Panc1 (cell line): ENCODE results near the gene SPHKAP. TPM values are rescaled to one million over a fixed set of nuclear protein-coding genes. Genes with fewer than 3 reads are reported as not detected.
A peak's percentile ranks its signal among the peaks of the same experiment; 100 is the strongest.

Experiments used
- ATAC-seq: fragments of 200-7000 bp; cut with Tn5 transposase; 2 replicates; pipeline ENCODE4 v1.9.1; 2020; ENCODE audit warnings: mild to moderate bottlenecking, moderate library complexity
- BruUV-seq: library from RNA; stranded (reverse); fragments of 400-500 nt; replicated peaks from 2 replicates; lab custom pipeline; 2021; lab: Mats Ljungman, UMichigan
- CTCF ChIA-PET: fragments of 300-600 bp; sonication (Branson Sonifier 250); formaldehyde crosslinking; loops from one replicate; lab custom pipeline; 2022; ENCODE audit warnings: antibody characterized with exemption; lab: Charles Lee
- POLR2A ChIA-PET: fragments of 300-600 bp; sonication (Branson Sonifier 250); formaldehyde crosslinking; loops from one replicate; lab custom pipeline; 2022; ENCODE audit warnings: antibody characterized with exemption; lab: Charles Lee
- DNase-seq: peaks from one replicate; pipeline ENCODE4 v3.0.0-alpha.2; 2010; ENCODE audit warnings: low read depth, low spot score
- H3K27ac ChIP-seq: 2 replicates; pipeline ENCODE4 v1.5.1; 2011; ENCODE audit warnings: mild to moderate bottlenecking, low read length, inconsistent platforms
- H3K27me3 ChIP-seq: fragments of 200-500 bp; sonication (Bioruptor generic); 2 replicates; pipeline ENCODE4 v1.6.0; 2014; ENCODE audit warnings: low read length, inconsistent platforms; ENCODE audit not compliant: control insufficient read depth, insufficient read depth
- H3K36me3 ChIP-seq: fragments of 200-500 bp; sonication (Bioruptor generic); 2 replicates; pipeline ENCODE4 v1.5.1; 2014; ENCODE audit warnings: inconsistent platforms, mild to moderate bottlenecking, low read length, moderate library complexity; ENCODE audit not compliant: control insufficient read depth, insufficient read depth
- H3K4me1 ChIP-seq: 2 replicates; pipeline ENCODE4 v1.5.1; 2011; ENCODE audit warnings: inconsistent platforms, mild to moderate bottlenecking, low read length, moderate library complexity; ENCODE audit not compliant: control insufficient read depth, insufficient read depth
- H3K4me3 ChIP-seq, 2 experiments: 2 replicates each; pipeline ENCODE4 v1.5.1; 2011 to 2012; ENCODE audit warnings: low read depth in 2 of 2, low read length in 2 of 2, mild to moderate bottlenecking in 2 of 2, inconsistent platforms in 1 of 2, moderate library complexity in 1 of 2
- H3K9me3 ChIP-seq: fragments of 200-500 bp; sonication (Bioruptor generic); 2 replicates; pipeline ENCODE4 v1.5.1; 2014; ENCODE audit warnings: low read depth, mild to moderate bottlenecking, inconsistent platforms, low read length, moderate library complexity; ENCODE audit not compliant: control insufficient read depth, insufficient read depth
- CTCF ChIP-seq: fragments of 450-650 bp; IDR thresholded peaks from 2 replicates; pipeline ENCODE4 v1.5.1; 2017; ENCODE audit warnings: mild to moderate bottlenecking
- POLR2AphosphoS5 ChIP-seq: IDR thresholded peaks from 2 replicates; pipeline ENCODE4 v1.6.1; 2012; ENCODE audit warnings: mild to moderate bottlenecking, low read depth, low read length, moderate library complexity
- SIN3A ChIP-seq: IDR thresholded peaks from 2 replicates; pipeline ENCODE4 v1.6.1; 2012; ENCODE audit warnings: low read depth, mild to moderate bottlenecking, low read length, moderate library complexity, borderline replicate concordance; ENCODE audit not compliant: insufficient read depth
- TCF7L2 ChIP-seq: IDR thresholded peaks from 2 replicates; pipeline ENCODE4 v1.6.1; 2011; ENCODE audit warnings: mild to moderate bottlenecking, low read depth, low read length, inconsistent platforms
- in situ Hi-C: cut with HindIII; loops from 2 replicates; pipeline ENCODE4 v1.10.0; 2016; ENCODE audit warnings: low sequenced_read_pairs, low pct_unique_long_range_greater_than_20kb
- intact Hi-C: fragments of 100-400 bp; cut with micrococcal nuclease; formaldehyde crosslinking; loops from one replicate; pipeline ENCODE4 v1.10.0; 2022; ENCODE audit not compliant: unreplicated experiment
- total RNA-seq: library from RNA; stranded (reverse); gene quantifications from one replicate; pipeline ENCODE4 v1.2.1, GENCODE V29; 2021; ENCODE audit not compliant: unreplicated experiment
- TF ChIP-seq, protein P1 (sequence below), 2 experiments: IDR thresholded peaks; 2 replicates each; pipeline ENCODE4 v1.6.1; 2011 to 2012; ENCODE audit warnings: low read depth in 2 of 2, control low read depth in 1 of 2, low read length in 1 of 2, mild to moderate bottlenecking in 1 of 2, moderate library complexity in 1 of 2; ENCODE audit not compliant: insufficient read depth in 1 of 2

SPHKAP gene
- total RNA-seq, 1 experiment from 2014 or later: not detected

GRCh38 chr2:228040995-228041394 lies 140.5 kb downstream of the SPHKAP start:
- Histone ChIP-seq H3K27ac (no peak overlapping the region), H3K4me3 (no peak overlapping the region), H3K27me3 (no peaks in the 10 kb centered on the region), H3K9me3 (no peaks in the 10 kb centered on the region), H3K36me3 (no peaks in the 10 kb centered on the region), H3K4me1 (no peaks in the 10 kb centered on the region)
- ChIA-PET POLR2A (no interaction called here), CTCF (no interaction called here)
- intact Hi-C loops (no loop called here), in situ Hi-C loops (no loop called here)
- no peak for ATAC-seq
- BruUV-seq: no TSS peak
- no peak for TF ChIP-seq TCF7L2
- no peak for TF ChIP-seq SIN3A
- TF ChIP-seq, protein P1, sequence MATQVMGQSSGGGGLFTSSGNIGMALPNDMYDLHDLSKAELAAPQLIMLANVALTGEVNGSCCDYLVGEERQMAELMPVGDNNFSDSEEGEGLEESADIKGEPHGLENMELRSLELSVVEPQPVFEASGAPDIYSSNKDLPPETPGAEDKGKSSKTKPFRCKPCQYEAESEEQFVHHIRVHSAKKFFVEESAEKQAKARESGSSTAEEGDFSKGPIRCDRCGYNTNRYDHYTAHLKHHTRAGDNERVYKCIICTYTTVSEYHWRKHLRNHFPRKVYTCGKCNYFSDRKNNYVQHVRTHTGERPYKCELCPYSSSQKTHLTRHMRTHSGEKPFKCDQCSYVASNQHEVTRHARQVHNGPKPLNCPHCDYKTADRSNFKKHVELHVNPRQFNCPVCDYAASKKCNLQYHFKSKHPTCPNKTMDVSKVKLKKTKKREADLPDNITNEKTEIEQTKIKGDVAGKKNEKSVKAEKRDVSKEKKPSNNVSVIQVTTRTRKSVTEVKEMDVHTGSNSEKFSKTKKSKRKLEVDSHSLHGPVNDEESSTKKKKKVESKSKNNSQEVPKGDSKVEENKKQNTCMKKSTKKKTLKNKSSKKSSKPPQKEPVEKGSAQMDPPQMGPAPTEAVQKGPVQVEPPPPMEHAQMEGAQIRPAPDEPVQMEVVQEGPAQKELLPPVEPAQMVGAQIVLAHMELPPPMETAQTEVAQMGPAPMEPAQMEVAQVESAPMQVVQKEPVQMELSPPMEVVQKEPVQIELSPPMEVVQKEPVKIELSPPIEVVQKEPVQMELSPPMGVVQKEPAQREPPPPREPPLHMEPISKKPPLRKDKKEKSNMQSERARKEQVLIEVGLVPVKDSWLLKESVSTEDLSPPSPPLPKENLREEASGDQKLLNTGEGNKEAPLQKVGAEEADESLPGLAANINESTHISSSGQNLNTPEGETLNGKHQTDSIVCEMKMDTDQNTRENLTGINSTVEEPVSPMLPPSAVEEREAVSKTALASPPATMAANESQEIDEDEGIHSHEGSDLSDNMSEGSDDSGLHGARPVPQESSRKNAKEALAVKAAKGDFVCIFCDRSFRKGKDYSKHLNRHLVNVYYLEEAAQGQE (IDR thresholded peaks at IDR 0.05; ENCODE audit: insufficient read depth in 1 of 2, low read depth in 2 of 2, low read length in 1 of 2): no peak
- no peak for TF ChIP-seq CTCF
- TF ChIP-seq POLR2AphosphoS5: no peak
- no peak for DNase-seq

DNA sequence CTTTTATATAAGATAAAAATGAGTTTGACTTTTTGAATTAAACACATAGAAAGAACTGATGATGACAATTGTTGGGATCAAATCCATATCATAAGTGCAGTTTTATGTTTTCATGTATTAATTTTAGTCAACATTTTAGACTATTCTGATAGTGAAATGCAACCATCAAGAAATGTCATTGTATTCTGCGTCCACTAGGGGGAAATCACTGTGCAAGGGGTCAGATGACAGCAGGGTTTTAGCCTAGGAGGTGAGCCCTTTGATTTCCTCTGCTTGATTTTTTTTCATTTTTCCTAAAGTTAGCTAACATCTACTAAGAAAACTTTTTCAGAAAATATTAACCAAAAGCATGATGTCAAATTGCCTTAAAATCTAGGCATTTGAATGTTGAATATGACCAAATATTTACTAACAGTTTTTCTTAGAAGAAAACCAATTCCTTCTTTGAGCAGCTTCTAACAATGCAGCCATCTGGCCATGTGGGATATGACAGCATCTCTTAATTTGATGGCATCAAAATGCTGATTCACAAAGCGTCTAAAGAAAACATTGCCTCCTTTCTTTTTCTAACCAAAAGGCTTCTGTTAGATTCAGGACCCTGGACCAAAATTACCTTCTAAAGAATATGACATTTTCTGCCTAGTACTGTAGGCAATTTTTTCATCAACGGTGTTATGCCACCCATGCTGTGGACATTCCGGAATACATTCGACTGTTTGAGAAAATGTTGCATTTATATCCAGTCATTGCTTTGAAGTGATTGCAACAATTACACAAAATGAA lies 141.5 kb downstream of the SPHKAP start:
- TF ChIP-seq POLR2AphosphoS5: no peak
- TF ChIP-seq CTCF: peak; percentile 74; the same call in 1 of the 2 replicates
- TF ChIP-seq, protein P1 (IDR thresholded peaks at IDR 0.05; ENCODE audit: insufficient read depth in 1 of 2, low read depth in 2 of 2, low read length in 1 of 2): peak in 1 of 2 experiments; percentile 37; a peak in 1 of 4 replicates
- ChIA-PET CTCF (interaction anchor here (0.5 to 0.6 kb wide), 2 partner anchors 726 to 1093 kb away, joined by 3 to 10 read pairs; no protein-coding TSS in a partner anchor), POLR2A (no interaction called here)
- no peak for ATAC-seq
- Histone ChIP-seq H3K27me3 (no peaks in the 10 kb centered on the region), H3K27ac (no peak overlapping the region), H3K9me3 (no peaks in the 10 kb centered on the region), H3K4me3 (no peak overlapping the region), H3K4me1 (no peaks in the 10 kb centered on the region), H3K36me3 (no peaks in the 10 kb centered on the region)
- no peak for DNase-seq
- no TSS peak for BruUV-seq
- in situ Hi-C loops (no loop called here), intact Hi-C loops (no loop called here)
